CD8-positive, alpha-beta memory T cell (primary cell): ENCODE measurements around the gene RALB. TPM values are rescaled to one million over a fixed set of nuclear protein-coding genes. Genes with fewer than 3 reads are reported as not detected.

ENCODE experiments used
- polyA plus RNA-seq: library from polyadenylated mRNA; unstranded; fragments of 300-500 nt; fragmentation: Illumina TruSeq; gene quantifications from one replicate; pipeline ENCODE4 v1.2.3, GENCODE V29; 2021
- total RNA-seq, 2 experiments: library from RNA; stranded (reverse); gene quantifications; one replicate each; pipeline ENCODE4 v1.2.3, GENCODE V29; 2021

The RALB gene
- total and polyA plus RNA-seq, 3 experiments from 2014 or later: 32.5 to 39.6 (median 37.3) TPM

Other genes with a start within 250 kb of the RALB start
- gene EPB41L5, start 239.8 kb upstream of the RALB start, total RNA-seq: 1 to 10 TPM; 3.3 to 4.0 TPM
- 3.8 TPM for gene EPB41L5, start 239.8 kb upstream of the RALB start, polyA plus RNA-seq
- gene TMEM185B, start 29.5 kb upstream of the RALB start, total RNA-seq: 10 to 100 TPM; 32.3 to 33.5 TPM
- gene TMEM185B, start 29.5 kb upstream of the RALB start, polyA plus RNA-seq: 22.9 TPM
- not detected for gene INHBB, start 93.3 kb downstream of the RALB start, total RNA-seq
- not detected for gene INHBB, start 93.3 kb downstream of the RALB start, polyA plus RNA-seq